ENCODE measurements around the gene HIPK2.

GRCh38 chr7:139768249-139768824 is 9.5 kb downstream of the HIPK2 start:
- TF ChIP-seq EZH2phosphoT487 (IDR thresholded peaks at IDR 0.05; ENCODE audit: low read depth, severe bottlenecking, unreplicated experiment) = no peak
- TF ChIP-seq CTCF (IDR thresholded peaks at IDR 0.05; ENCODE audit: poor library complexity) = no peak

All from hepatocyte (in vitro differentiated cells).